ENCODE results near the gene CACNA2D4.

The CACNA2D4 gene

DNA sequence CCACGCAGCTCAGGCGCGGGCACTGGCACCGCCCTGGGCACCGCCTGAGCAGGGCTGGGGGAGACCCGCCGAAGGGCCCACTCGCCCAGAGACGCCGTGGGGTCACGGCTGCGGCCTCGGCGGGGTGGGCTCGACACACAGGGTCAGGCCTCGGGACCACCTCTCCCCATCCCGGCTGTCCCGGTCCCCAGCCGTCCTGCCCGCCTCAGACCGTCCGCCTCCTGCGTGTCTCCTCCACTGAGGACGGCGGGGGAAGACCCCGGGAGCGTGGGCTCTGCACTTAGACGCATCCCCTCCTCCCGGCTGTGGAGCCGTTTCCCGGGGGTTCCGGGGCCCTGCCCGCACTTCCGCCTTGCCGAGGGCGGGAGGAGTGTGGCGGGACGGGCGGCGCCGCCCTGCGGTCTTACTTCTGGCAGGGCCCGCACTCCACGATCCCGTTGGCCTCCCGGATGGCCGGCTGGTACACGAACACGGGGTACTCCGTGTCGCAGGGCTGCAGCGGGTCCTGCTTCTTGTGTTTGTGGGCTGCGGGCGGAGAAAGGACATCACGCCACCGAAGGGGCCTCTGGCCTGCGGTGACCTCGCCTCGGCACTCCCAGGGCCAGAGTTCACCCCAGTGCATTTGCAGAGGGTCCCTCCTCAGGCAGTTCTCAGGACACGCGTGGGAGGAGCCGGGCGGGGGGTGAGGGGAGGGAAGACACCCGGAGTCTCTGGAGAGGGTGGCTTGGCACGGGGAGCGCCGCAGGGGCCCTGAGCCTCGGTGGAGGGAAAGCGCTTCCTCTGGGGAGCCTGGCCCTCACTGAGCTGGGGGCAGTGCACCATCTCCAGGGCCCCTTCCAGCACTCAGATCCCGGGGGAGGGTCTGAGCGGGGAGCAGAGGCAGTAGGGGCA lies 121.2 kb downstream of the CACNA2D4 start:
- peak; percentile 21 for DNase-seq

GRCh38 chr12:1796515-1797010 lies 121.9 kb downstream of the CACNA2D4 start:
- peak; percentile 8 for DNase-seq

DNA sequence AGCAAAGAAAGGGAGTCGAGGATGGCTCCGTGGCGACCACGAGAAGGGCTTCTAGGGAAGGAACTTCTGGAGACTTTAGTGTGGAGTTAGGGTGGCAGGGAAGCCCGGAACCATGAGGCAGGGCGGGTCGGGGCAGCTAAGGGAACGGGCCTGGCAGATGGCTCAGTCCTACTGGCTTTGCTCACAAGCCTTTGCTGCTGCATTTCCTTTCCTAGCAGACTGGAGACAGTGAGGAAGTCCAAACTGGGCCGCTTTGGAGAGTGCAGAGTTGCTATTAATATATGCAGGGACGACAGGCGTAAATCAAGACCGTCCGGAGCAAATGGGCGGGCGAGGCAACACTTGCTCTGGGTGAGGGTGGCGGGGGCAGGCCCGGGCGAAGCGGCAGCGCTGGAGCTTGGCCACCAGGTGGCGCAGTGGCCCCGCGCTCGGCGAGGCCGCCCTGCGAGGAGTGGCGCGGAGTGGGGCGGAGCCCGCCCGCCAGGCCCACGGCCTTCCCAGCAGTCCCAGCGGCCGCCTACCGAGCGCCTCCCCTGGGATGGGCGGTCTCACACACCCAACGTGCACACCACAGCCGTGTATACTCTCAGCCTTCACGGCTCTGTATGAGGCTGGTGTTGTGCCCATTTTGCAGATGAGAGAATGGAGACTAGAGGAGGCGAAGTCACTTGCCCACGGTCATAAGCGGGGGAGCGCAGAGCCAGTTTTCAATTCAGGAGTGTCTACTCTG lies 122.5 kb downstream of the CACNA2D4 start:
- DNase-seq, result peak; percentile 94

DNA sequence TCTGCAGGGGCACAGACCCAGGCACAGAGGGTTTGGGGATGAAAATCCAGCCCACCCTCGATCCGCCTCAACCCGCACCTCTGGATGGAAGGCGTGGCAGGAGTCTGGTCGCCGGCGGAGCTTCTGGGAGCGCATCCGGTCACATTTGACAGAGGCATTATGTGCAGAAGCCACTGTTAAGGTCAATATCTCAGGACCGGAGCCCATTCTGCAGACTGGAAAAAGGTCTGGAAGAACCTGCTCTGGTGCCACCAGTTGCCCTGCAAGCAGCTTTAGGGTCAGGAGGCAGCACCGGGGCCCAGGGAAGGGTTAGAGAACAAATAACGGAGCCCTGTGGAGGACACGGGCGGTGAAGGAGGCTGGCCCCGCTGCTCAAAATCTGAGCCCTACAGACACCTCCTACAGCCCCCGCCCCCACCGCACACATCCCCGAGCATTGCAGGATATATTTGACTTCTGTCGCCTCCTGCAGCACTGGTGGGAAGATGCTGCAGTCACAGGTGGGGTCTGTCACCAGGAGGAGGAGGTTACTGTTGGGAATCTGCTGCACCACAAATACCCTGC lies 123.1 kb downstream of the CACNA2D4 start:
- no peak for DNase-seq

- DNase-seq, result no peak
Measured at GRCh38 chr12:1794440-1795090, 123.9 kb downstream of the CACNA2D4 start.

DNA sequence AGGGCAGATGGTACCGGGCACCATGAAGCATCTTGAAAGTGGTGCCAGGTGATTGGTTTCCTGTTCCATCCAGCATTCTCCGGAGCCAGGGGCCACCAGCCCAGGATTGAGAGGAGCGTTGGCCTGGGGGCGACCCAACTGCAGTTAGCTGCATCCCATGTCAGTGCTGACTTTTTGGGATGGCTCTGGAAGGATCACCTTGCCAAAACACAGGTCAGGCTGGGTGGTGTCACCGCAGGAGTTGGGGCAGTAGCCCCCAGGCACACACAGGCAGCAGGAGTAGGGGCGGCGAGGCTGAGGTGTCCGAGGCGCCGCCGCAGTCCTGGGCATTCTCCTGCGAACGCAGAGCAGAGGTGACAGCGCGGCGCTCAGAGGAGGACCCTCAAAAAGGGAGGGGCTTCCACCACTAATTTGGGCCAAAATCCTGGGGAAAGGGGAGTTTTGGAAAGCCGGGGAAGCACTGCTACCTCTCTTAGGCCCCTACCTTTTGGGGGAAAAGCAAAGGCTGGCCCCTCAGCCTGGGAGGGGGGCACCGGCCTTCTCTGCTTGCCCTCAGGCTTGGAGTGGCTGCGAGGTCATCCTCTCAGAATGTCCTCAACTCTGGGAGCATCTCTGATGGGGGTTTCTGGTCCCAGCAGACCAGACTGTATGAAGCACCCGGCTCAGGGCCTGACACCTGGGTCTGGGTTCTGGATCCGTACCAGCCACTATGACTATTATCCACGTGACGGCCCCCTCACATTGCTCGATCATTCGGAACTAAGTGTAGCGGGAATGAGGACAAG lies 124.8 kb downstream of the CACNA2D4 start:
- no peak for DNase-seq

DNA sequence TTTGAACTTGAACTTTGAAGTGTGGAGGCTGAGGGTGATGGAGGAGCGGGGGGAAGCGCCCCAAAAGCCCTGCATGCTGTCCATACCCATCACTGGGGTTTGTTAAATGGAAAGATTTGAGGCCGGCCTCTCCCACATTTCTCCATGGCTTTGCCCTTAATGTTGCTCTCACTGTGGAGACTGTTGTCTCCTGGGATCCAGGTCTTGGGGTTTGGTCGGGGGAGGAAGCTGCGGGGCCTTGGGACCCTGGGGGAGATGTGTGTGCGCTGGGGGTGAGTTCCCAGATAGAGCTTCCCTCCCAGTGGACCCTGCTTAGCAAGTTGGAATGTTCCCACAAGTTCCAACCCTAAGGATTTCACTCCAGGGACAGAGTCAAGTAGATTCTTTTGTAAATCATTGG lies 126.0 kb downstream of the CACNA2D4 start:
- DNase-seq, result no peak

DNA sequence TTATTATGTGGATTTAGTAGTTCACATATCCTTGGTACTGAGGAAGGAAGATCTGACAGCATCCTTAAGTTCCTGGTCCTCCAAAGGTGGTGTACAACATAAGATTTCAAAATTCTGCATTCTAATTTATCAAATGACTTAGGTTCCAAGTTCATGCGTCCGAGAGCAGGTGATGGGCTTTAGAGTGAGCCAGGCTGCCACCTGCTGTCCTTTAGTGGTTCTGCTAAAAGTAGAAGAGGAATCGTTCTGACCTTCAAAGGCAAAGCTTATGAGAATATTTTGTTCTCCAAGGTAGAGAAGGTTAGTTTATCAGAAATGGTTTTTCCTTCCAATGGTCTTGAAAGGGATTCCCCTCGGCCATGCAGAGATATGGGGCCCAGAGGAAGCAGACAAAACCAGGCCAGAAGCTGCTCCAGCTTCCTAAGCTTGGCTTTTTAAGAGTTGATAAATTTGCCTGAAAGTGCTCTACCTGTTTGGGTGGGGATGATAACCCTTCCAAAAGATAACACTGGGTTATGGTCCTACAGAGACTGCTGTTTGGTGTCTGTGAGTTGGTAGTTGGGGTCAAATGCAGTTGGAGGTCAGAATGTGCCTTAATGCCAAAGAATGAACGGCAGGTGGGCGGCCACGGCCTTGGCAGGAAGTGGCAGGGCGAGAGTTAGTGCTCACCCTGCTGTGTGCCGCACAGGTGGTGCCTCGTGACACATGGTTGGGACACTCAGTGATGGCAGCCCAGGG lies 127.2 kb downstream of the CACNA2D4 start:
- peak; percentile 58 for DNase-seq

GRCh38 chr12:1790444-1790843 lies 128.0 kb downstream of the CACNA2D4 start:
- DNase-seq, result no peak

GRCh38 chr12:1787714-1788113 lies 130.7 kb downstream of the CACNA2D4 start:
- DNase-seq, result no peak

DNA sequence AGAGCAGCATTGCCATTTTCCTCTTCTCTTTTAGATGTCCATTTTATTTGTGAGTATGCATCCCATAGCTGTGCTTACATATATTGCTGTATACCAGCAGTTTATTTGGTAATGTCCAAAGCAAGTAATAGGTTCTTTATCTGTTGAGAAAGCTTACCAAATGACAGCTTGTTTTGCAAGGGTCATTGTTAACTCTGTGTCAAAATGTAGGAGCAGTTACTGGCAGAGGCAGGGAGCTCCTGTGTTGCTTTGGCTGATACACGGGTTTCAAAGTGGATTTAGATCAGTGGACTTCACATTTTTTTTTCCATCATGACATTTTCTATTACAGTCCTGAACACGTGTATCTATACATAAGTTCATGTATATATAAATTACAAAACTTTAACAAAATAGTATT lies 136.2 kb downstream of the CACNA2D4 start:
- no peak for DNase-seq

GRCh38 chr12:1781772-1782171 lies 136.7 kb downstream of the CACNA2D4 start:
- no peak for DNase-seq

DNA sequence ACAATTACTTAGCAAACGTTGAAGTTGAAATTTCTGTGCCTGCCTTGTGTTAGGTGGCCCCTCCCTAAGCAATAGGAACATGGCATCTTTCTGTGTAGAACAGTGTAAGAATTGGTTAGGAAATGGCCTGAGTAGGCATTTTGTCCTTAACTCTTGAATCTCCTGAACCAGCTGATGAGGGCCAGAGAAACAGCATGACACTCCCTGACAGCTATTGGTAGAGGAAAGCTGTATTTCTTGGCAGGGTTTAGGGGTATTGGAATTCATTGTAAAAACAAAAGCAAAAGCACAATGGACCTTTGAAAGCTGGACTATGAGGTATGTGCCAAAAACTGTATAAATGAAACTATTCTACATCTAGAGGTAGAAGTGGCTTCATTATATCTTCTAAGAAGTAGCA lies 138.7 kb downstream of the CACNA2D4 start:
- DNase-seq, result no peak

DNA sequence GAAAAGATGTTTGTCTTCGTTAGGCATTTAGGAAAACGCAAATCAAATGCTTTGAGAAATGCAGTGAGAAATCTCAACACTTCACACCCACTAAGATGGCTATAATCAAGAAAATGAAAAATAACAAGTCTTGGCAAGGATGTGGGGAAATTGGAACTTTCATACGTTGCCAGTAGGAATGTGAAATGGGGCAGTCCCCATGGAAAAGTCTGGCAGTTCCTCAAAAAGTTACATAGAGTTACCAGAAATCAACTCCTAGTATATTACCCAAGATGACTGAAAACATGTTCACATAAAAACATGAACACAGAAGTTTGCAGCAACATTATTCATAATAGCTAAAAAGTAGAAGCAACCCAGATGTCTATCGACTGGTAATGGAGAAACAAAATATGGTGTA lies 139.5 kb downstream of the CACNA2D4 start:
- no peak for DNase-seq

DNA sequence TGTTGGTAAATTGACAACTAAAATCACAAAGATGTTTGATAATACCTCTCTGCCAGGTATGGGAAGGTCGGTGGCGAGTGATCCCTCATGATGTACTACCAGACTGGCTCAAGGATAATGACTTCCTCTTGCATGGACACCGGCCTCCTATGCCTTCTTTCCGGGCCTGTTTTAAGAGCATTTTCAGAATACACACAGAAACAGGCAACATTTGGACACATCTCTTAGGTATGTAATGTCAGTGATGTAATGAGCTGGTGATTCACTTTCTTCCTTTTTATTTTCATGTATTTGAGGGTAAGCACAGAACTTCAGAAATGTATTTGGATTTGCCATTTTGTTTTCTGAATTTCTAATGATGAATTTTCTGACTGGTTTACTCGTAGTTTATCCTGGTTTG lies 140.7 kb downstream of the CACNA2D4 start:
- no peak for DNase-seq

GRCh38 chr12:1776170-1776921 lies 142.1 kb downstream of the CACNA2D4 start:
- no peak for DNase-seq

DNA sequence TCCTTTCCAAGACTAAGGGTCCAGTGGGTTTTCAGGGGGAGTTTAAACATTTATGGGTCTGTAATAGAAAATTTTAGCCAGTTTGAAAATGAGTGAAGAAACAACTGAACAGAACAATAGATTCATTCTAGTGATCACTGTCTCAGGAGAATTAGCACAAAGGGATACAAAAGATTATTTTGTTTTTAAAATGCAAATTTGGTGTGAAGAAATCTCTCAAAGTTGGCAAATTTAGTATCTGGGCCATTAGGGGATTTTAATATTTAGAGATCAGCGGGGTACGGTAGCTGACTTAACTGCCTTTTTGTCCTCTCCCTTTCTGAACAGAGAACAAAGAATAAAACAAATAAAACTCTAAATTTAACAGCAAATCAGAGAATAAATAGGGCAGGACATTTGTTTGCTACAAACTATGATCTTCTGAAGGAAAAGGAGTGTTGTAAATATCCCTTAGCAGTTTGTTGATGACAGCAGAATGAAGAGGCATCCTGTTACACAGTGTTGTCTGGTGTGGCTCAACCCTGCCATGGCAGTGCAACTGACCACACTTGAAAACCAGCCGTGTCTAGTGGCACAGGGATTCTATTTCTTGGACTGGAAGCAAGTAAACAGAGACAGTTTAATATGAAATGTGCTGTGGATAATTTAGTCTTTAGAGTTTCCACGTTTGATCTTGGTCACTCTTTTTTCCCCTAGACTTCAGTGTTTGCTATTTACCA lies 144.4 kb downstream of the CACNA2D4 start:
- no peak for DNase-seq

- DNase-seq, result no peak
Measured at GRCh38 chr12:1769809-1770494, 148.5 kb downstream of the CACNA2D4 start.

DNA sequence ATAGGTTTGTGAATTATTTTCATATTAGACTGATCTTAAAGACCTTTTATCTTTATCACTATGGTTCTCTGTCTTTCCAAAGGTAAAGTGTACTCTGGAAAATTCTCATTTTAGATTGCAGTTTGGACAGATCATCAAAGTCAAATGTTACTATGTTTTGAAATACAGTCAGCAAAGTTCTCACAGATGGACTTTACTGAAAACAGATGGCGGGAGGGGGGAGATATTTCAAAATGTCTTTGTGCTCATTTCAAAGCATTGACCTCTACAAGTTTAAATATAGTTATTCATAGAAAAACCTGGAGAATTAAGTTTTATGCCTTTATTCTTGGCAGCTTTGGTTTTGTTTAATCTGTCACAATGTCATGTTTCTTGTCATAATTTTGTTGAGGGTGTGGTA lies 149.8 kb downstream of the CACNA2D4 start:
- no peak for DNase-seq
